Upper lobe of left lung (tissue), 4 donors: ENCODE measurements around the gene ATP2A2.

Experiments used
- EP300 ChIP-seq, 4 donors: sonication (generic); formaldehyde crosslinking; IDR thresholded peaks; one replicate each; pipeline ENCODE4 v1.5.1; 2017; ENCODE audit warnings: antibody characterized with exemption in 4 of 4, control low read depth in 2 of 4
- POLR2A ChIP-seq, 4 donors: fragments of 450-650 bp; IDR thresholded peaks; one replicate each; pipeline ENCODE4 v1.5.1; 2016 to 2017; ENCODE audit warnings: antibody characterized with exemption in 4 of 4, mild to moderate bottlenecking in 2 of 4
- POLR2AphosphoS5 ChIP-seq, 2 donors: sonication (generic); formaldehyde crosslinking; IDR thresholded peaks; one replicate each; pipeline ENCODE4 v1.5.1; 2017; ENCODE audit warnings: antibody characterized with exemption in 2 of 2
- TF ChIP-seq, protein P1 (sequence below), 6 experiments: fragments of 450-650 bp in 4 of 6; fragments of 200-600 bp in 2 of 6; sonication (generic) in 2 of 6; IDR thresholded peaks; one replicate each; pipeline ENCODE4 v1.5.1; 2016 to 2019; ENCODE audit warnings: antibody characterized with exemption in 6 of 6

DNA sequence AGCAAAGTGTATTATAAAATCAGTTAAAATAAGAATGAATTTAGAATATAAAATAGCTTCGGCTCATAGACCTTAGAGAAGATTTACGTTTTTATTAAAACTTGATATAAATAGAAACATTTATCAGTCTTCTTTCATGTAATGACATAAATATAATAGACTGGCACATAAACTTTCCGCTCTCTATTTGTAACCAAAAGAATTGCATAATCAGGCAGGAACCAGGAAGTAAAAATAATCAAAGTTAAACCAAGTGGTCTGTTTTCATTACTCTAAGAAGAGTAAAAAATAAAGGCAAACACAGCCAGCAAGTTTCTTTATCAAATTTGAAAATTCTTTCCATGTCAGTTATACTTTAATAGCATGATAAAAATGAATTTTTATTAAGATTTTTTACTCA is 46.3 kb upstream of the ATP2A2 start:
- TF ChIP-seq EP300 (IDR thresholded peaks at IDR 0.05) (no peak), POLR2A (IDR thresholded peaks at IDR 0.05) (no peak), POLR2AphosphoS5 (IDR thresholded peaks at IDR 0.05) (no peak)
- TF ChIP-seq, protein P1, sequence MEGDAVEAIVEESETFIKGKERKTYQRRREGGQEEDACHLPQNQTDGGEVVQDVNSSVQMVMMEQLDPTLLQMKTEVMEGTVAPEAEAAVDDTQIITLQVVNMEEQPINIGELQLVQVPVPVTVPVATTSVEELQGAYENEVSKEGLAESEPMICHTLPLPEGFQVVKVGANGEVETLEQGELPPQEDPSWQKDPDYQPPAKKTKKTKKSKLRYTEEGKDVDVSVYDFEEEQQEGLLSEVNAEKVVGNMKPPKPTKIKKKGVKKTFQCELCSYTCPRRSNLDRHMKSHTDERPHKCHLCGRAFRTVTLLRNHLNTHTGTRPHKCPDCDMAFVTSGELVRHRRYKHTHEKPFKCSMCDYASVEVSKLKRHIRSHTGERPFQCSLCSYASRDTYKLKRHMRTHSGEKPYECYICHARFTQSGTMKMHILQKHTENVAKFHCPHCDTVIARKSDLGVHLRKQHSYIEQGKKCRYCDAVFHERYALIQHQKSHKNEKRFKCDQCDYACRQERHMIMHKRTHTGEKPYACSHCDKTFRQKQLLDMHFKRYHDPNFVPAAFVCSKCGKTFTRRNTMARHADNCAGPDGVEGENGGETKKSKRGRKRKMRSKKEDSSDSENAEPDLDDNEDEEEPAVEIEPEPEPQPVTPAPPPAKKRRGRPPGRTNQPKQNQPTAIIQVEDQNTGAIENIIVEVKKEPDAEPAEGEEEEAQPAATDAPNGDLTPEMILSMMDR (IDR thresholded peaks at IDR 0.05) = no peak
